Measurements from ENCODE around the gene RPS6KA2.
A peak's percentile ranks its signal among the peaks of the same experiment; 100 is the strongest.
"Not testable (repeated sequence)": the region's sequence is repeated elsewhere in the genome, so short reads cannot be mapped to it uniquely, and the experiment has no call there.

The RPS6KA2 gene

DNA sequence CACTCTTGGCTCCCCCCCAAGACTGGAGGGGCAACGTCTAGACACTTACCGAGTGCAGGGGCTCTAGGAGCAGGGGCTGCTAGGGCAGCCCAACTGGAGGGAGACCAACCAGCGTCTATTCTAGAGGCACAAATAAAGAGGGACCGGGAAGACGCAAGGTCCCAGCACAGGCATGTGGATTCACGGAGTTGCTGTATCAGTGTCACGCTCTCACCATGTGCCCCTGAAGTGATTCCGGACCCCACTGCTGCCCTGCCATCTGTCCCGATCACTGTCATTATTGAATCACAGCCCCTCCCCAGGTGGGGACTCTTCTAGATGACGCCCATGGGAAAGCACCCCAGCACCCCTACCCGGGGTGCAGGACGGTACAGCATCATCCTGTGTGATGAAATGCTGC is 94.7 kb downstream of the RPS6KA2 start:
- no peak for DNase-seq
- H3K36me3 Mint-ChIP-seq: no peaks in the 10 kb centered on the region
- H3K27ac Mint-ChIP-seq: no peak overlapping the region
- peaks cover 3% of the 10 kb centered on the region for H3K9me3 Mint-ChIP-seq
- H3K4me3 Mint-ChIP-seq: no peak overlapping the region
- no peaks in the 10 kb centered on the region for H3K4me1 Mint-ChIP-seq
- H3K27me3 Mint-ChIP-seq: peaks cover 3% of the 10 kb centered on the region
- CTCF ChIA-PET: no interaction called here

DNA sequence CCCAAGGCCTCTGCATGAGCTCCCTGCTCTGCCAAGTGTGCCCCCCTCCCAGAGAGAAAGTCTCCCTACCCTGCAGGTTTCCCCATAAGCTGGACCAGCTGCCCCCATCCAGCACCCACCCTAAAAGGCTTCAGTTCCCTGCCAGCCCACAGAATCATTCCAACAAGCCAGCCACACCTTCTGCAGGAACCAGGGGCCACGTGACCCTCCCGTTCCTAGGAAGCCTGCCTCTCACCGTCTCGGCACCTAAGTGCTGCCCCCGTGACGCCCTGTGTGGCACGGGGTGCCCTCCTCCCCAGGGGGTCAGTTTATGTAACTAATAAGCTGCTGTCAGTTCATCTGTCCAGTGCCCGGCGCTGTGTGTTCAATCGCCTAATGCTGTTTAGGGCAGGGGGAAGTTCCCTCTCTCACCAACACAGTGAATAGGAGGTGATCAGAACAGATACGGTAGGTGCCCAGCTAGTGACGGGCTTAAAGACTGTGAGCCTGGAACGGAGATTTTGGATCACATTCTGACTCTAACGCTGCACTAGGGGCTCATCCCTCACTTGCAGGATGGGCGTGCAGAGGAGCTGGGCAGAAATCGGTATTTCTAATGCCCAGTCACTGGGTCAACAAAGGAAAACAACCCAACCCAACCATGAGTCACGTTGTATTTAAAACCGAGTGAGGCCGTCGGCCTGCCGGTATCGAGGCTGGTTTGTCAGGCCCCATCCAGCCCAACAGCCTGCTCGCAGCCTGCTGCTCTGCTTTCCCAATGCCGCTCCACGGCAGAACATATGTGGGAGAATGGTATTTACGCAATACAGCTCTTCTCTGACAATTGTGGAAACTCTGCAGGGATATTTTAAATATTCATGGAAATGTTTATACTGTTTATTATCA is 96.6 kb downstream of the RPS6KA2 start:
- Mint-ChIP-seq H3K36me3 (no peaks in the 10 kb centered on the region), H3K9me3 (peaks cover 3% of the 10 kb centered on the region), H3K4me1 (no peaks in the 10 kb centered on the region), H3K4me3 (no peak overlapping the region), H3K27me3 (no peaks in the 10 kb centered on the region), H3K27ac (peak overlapping the region; percentile 35)
- no peak for DNase-seq
- CTCF ChIA-PET: no interaction called here

DNA sequence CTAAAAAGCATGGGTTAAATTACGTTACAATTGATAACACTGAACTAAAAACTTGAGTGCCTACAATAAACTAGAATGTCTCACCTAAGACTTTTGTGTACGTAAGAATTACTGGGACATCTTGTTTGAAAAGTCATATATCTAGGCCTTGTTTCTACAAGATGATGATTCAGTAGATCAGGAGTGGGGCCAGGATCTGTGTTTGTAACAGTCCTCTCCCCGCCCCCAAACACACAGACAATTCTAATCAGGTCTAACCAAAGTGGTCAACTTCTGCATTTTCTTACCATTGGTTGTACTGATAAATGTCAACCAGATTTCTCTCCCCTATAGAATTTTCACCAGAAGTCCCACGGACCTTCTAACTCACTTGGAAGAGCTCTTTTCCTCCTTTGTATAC is 97.5 kb downstream of the RPS6KA2 start:
- Mint-ChIP-seq H3K9me3 (peaks cover 3% of the 10 kb centered on the region), H3K27me3 (no peaks in the 10 kb centered on the region), H3K4me1 (no peaks in the 10 kb centered on the region), H3K27ac (no peak overlapping the region), H3K36me3 (no peaks in the 10 kb centered on the region), H3K4me3 (no peak overlapping the region)
- no peak for DNase-seq
- CTCF ChIA-PET: no interaction called here

DNA sequence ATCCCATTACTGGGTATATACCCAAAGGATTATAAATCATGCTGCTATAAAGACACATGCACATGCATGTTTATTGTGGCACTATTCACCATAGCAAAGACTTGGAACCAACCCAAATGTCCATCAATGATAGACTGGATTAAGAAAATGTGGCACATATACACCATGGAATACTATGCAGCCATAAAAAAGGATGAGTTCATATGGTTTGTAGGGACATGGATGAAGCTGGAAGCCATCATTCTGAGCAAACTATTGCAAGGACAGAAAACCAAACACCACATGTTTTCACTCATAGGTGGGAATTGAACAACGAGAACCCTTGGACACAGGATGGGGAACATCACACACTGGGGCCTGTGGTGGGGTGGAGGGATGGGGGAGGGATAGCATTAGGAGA is 98.0 kb downstream of the RPS6KA2 start:
- H3K4me1 Mint-ChIP-seq, H3K36me3 Mint-ChIP-seq, H3K4me3 Mint-ChIP-seq, CTCF ChIA-PET, DNase-seq, H3K27me3 Mint-ChIP-seq, H3K9me3 Mint-ChIP-seq, H3K27ac Mint-ChIP-seq: not testable (repeated sequence)

DNA sequence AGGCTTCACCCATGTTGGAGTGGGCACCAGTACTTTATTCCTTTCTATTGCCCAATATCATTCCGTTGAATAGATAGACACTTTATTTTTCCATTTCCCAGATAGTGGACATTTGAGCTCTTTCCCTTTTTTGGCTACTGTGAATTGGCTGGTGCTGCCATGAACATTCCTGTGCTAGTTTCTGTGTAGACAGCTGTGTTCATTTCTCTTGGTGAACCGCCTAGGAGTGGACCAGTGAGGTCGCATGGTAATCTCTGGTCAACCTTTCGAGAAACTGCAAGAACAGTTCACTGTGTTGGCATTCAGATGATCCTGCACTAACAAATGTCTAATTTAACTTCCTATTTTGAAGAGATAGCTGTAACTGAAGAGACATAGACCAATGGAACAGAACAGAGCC is 99.2 kb downstream of the RPS6KA2 start:
- no peak for DNase-seq
- Mint-ChIP-seq H3K4me1 (no peaks in the 10 kb centered on the region), H3K9me3 (peaks cover 3% of the 10 kb centered on the region), H3K4me3 (no peak overlapping the region), H3K27ac (no peak overlapping the region), H3K36me3 (no peaks in the 10 kb centered on the region), H3K27me3 (no peaks in the 10 kb centered on the region)
- CTCF ChIA-PET: no interaction called here

DNA sequence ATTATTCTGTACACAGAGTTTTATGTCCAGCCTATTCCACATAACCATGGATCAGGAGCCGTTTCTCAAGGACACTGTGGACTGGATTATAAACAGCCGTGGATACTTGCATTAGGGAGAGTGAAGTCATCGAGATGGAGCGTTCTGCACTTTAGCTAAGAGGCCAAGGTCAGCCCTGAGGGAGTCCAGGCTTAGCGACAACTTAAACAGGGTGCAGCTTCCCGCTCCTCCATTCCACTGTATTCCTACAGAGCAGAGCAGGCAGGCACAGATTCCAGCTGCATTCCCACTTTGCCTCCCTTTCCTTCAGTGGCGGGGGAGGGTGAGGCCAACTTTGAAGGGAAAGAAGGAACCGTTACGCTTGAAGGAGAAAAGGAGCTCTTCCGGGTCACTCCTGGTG is 100.1 kb downstream of the RPS6KA2 start:
- H3K27me3 Mint-ChIP-seq: no peaks in the 10 kb centered on the region
- H3K27ac Mint-ChIP-seq: no peak overlapping the region
- DNase-seq: no peak
- no peak overlapping the region for H3K4me3 Mint-ChIP-seq
- no peaks in the 10 kb centered on the region for H3K36me3 Mint-ChIP-seq
- H3K9me3 Mint-ChIP-seq: peaks cover 3% of the 10 kb centered on the region
- CTCF ChIA-PET: interaction anchor here (0.8 kb wide), 1 partner anchor 10 kb away, joined by 4 read pairs; no protein-coding TSS in a partner anchor
- H3K4me1 Mint-ChIP-seq: no peaks in the 10 kb centered on the region

DNA sequence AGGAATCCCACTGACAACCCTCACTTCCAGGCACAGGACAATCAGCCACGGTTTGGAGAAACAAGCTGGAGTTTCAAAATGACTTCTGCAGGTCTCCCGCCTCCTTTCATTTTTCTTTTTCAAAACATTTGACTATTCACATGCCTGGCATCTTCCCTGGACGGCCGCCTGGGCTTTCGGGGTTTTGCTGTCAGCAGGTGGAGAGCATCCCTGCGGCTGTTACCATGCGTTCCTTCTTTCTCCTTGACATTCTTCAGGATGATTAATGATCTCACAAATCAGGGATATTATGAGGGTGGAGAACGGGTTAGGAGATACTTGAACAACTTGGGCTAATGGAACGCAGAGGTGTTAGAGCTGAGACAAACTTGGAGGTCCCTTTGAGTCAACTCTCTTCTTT is 101.5 kb downstream of the RPS6KA2 start:
- Mint-ChIP-seq H3K27me3 (no peaks in the 10 kb centered on the region), H3K27ac (no peak overlapping the region), H3K9me3 (peaks cover 3% of the 10 kb centered on the region), H3K4me3 (no peak overlapping the region), H3K36me3 (no peaks in the 10 kb centered on the region), H3K4me1 (no peaks in the 10 kb centered on the region)
- CTCF ChIA-PET: interaction anchor here (0.6 kb wide), 1 partner anchor 57 kb away, joined by 4 read pairs; no protein-coding TSS in a partner anchor
- no peak for DNase-seq

DNA sequence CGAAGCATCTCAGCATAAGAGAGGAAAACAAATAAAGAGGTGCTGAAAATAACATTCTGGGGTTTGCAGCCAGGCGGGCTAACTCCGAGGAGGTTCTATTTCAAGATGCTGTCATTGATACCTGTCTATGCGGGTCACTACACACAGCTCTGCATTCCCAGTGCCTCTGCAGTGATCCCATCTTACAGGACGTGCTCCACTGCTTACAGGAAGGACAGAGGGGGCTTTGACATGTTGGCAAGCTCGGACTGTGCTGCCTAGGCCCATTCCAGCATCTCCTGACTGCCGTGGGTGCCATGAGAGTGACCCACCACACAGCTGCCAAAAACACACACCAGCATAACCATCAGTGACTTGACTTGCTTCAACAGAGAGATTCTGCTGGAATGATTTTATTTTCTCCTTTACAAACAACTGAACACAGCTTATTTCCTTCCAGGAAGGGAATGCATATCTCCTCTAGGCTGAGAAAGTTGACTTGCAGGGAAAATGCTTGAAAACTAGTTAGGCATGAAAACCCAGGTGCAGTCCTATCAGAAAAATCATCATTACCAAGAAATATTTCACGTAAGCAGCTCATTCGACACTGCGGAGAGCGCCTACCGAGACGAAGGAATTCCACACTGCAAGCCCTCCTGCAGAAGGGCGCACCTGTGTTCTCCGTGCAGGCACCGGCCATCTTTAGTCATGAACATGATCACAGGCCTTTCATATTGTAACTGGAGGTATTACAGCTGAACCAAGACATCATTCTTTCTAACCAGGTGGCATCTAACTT is 103.1 kb downstream of the RPS6KA2 start:
- CTCF ChIA-PET: no interaction called here
- no peaks in the 10 kb centered on the region for H3K4me1 Mint-ChIP-seq
- no peaks in the 10 kb centered on the region for H3K27me3 Mint-ChIP-seq
- H3K36me3 Mint-ChIP-seq: no peaks in the 10 kb centered on the region
- DNase-seq: no peak
- H3K27ac Mint-ChIP-seq: no peak overlapping the region
- no peaks in the 10 kb centered on the region for H3K9me3 Mint-ChIP-seq
- H3K4me3 Mint-ChIP-seq: no peak overlapping the region

DNA sequence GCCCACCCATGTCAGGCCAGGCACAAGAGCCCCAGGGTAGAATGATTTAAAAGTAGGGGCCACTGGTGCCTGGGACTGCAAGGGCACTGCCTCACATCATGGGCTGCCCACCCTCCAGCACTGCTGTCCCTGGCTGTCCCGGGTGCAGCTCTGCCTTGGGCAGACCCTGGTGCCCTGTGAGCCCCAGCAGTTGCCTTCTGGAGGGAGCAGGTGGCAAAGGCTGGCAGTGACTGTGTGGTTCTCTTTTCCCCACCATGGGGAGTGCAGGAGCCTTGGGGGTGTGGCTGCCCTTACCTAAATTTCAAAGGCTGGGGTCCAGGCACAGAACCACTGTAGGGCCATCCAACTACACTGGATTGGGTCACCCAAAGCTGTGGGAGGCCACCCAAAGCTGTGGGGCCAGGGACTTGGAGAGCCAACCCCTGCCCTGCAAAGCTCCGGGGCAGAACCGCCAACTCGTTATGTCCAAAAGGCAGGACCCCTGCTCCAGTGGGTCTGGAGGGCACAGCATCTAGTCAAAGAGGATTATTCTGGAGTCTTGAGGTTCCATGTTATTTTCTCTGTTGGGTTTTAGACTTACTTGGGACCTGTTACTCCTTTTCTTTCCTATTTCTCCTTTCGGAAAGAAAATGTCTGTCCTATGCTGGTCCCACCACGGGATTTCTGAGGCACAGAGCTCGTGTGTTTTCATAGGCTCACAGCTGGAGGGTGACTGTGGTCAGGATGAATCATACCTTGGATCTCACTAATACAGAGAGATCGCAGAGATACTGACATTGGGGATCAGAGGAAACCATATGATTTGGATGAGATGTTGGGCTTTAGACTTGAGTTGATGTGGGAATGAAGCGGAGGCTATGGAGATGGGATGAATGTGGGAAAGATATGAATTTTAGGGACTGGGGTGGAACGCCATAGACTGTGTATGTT is 105.9 kb downstream of the RPS6KA2 start:
- no peaks in the 10 kb centered on the region for H3K27me3 Mint-ChIP-seq
- H3K4me1 Mint-ChIP-seq: no peaks in the 10 kb centered on the region
- no peaks in the 10 kb centered on the region for H3K9me3 Mint-ChIP-seq
- no peak overlapping the region for H3K27ac Mint-ChIP-seq
- H3K4me3 Mint-ChIP-seq: no peak overlapping the region
- H3K36me3 Mint-ChIP-seq: no peaks in the 10 kb centered on the region
- CTCF ChIA-PET: no interaction called here
- no peak for DNase-seq

DNA sequence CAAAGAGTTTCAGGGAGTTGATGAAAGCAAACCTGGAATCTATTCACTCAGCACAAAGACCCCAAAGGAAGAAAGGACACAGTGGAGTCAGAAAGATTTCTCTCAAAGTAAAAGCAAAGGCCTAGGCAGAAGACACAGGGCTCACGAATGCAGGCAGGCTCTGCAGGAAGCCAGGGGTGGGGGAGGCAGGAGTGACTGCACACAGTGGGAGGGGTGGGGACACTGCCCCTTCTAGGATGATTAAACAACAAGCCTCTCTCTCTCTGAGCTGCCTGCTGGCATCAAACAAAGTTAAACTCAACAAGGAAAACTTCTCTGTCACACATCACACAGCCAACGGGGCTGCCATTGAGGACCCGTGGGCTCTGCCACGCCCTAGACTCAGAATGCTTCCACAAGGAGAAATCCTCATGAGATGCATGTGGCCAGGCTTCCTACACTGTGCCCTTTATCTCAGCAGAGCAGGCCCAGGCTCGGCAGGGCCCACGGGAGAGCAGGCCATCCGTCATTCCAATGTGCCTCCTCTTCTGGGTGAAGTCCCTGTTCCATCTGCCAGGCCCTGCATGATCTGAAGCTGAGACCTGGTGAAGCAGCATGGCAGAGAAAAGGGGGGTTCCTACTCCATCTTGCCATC is 110.7 kb downstream of the RPS6KA2 start:
- no peak for DNase-seq
- CTCF ChIA-PET: no interaction called here
- Mint-ChIP-seq H3K4me3 (no peak overlapping the region), H3K36me3 (no peaks in the 10 kb centered on the region), H3K9me3 (no peaks in the 10 kb centered on the region), H3K27me3 (no peaks in the 10 kb centered on the region), H3K27ac (no peak overlapping the region), H3K4me1 (no peaks in the 10 kb centered on the region)

DNA sequence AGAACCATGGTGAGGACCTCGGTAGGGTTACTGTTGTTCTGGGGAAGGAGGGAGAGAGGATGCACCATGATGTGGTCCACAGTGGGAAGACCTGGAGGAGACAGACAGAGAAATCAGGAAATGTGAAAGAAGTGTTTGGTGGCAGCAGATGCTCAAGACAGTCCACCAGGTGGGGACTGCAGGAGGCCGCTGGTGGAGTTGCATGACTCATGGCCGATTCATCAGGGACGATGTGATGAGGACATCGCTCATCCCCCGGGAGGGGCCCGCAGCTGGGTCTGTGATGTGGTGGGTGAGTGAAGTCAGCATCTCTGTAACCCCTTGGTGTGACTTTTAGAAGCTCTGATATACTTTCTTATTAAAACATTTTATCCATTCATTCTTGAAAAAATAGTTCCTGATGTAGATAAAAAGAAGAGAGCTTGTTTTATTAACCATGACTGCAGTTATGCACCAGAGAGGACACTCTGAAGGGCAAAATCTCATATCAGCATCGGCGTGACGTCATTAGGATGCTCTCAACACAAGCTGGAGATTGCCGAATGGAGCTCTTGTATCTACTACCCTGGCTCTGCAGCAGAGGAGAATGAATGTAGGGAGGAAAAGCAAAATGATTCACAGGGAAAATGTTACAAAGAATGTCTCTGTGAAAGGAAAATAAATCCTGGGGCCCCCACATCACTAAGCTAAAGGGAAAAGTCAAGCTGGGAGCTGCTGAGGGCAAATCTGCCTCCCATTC is 111.8 kb downstream of the RPS6KA2 start:
- Mint-ChIP-seq H3K27ac (no peak overlapping the region), H3K9me3 (no peaks in the 10 kb centered on the region), H3K27me3 (no peaks in the 10 kb centered on the region), H3K4me3 (no peak overlapping the region), H3K36me3 (no peaks in the 10 kb centered on the region), H3K4me1 (no peaks in the 10 kb centered on the region)
- no peak for DNase-seq
- CTCF ChIA-PET: interaction anchor here (1.0 kb wide), 1 partner anchor 111 kb away, joined by 3 read pairs; no protein-coding TSS in a partner anchor

DNA sequence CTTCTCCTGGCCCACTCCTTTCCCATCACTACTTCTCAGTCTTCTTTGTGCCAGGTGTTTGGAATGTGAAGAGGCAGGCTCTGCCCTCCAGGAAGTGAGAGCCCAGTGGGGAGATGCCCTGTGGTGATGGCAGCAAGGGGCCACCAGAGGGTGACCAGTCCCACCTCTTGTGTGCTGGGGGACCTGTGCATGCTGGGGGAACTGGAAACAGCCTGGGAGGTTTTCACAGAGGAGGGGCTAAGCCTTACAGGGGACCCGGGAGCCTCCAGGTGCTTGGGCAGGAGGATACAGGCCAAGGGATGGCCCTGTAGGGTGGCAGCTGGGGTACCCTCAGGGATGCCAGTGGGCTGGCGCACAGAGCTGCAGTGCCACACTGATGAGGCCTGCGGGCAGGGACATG is 112.9 kb downstream of the RPS6KA2 start:
- Mint-ChIP-seq H3K27me3 (no peaks in the 10 kb centered on the region), H3K27ac (no peak overlapping the region), H3K36me3 (no peaks in the 10 kb centered on the region), H3K4me3 (no peak overlapping the region), H3K4me1 (no peaks in the 10 kb centered on the region), H3K9me3 (no peaks in the 10 kb centered on the region)
- DNase-seq: no peak
- CTCF ChIA-PET: interaction anchor here (1.0 kb wide), 2 partner anchors 25 to 112 kb away, joined by 3 read pairs; no protein-coding TSS in a partner anchor

DNA sequence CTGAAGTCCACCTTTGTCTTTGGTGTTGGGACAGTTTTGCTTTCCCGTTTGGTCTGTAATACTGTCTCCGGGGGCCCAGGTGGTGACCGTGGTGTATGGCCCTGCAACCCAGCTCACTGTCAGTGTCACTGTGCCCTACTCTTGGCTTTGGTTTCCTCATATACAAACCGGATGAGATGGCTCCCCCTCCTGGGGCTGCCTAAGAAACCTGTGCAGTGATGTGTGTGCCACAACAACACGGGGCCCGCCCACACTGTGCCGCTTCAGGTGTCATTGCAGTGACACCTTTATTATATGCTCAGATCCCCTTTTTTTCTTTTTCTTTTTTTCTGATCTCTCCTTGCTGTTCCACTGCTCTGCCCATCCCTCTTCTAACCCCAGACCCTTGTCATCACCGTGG is 114.5 kb downstream of the RPS6KA2 start:
- H3K27me3 Mint-ChIP-seq: no peaks in the 10 kb centered on the region
- H3K36me3 Mint-ChIP-seq: no peaks in the 10 kb centered on the region
- H3K9me3 Mint-ChIP-seq: no peaks in the 10 kb centered on the region
- H3K4me1 Mint-ChIP-seq: no peaks in the 10 kb centered on the region
- no peak overlapping the region for H3K4me3 Mint-ChIP-seq
- H3K27ac Mint-ChIP-seq: no peak overlapping the region
- CTCF ChIA-PET: interaction anchor here (1.4 kb wide), 1 partner anchor 7 kb away, joined by 3 read pairs; no protein-coding TSS in a partner anchor
- peak; percentile 43 for DNase-seq
